GM21381 (cell line): ENCODE measurements around the gene GANAB.
"Not testable (repeated sequence)": the region's sequence is repeated elsewhere in the genome, so short reads cannot be mapped to it uniquely, and the experiment has no call there.

Experiments used
- ATAC-seq: cut with Tn5 transposase; IDR thresholded peaks from one replicate; pipeline ENCODE4 v1.9.1; 2021; ENCODE audit warnings: mild to moderate bottlenecking, moderate library complexity; ENCODE audit not compliant: unreplicated experiment

Gene GANAB

DNA sequence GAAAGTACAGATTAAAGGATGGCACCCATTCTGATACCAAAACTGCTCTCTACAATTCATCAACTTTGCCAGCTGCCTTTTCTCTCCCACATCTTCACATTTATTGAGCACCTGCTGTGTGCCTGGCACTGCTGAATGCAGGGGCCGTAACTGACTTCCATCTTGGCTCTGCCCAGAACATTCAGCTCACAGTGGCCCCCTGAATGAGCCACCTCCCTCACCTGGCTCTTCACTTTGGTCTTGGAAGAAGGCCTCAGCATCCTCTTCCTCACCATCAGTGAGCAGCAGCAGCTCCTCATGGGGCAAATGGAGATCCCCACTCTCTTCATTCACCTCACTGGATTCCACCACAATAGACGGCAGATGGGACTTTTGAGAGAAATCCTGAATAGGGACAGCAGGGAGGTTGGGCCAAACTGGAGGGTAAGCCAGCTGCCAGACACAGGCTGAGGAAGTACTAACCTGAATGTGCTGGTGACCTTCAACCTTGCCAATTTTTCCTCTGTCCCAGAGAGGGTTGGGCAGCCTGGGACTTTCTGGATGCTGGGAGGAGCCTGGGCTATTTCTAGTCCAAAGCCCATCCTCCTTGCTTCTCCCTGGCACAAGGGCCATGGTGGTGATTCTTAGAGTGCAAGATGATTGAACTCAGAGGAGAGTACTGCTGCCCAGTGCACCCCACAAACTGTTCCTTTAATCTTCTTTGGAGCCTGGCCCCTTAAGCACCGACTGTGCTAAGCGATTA, 23.2 kb upstream of the GANAB start:
- no peak for ATAC-seq

DNA sequence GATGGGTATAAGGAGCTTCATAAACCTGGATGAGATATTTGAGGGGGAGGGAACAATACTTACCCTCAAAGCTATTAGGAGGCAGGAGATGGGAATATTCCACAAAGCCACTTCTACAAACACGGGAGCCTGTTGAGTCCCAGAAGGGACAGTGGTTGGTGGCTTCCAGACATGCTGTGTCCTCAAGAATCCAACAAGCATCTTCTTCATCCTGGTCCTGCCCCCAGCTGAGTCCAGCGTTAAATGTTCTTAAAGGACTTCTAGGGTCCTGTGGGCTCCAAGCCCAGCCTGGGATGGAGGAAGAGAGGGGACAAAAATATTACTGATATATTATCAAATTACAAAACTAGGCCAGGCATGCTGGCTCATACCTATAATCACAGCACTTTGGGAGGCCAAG, 21.0 kb upstream of the GANAB start:
- ATAC-seq, result no peak

DNA sequence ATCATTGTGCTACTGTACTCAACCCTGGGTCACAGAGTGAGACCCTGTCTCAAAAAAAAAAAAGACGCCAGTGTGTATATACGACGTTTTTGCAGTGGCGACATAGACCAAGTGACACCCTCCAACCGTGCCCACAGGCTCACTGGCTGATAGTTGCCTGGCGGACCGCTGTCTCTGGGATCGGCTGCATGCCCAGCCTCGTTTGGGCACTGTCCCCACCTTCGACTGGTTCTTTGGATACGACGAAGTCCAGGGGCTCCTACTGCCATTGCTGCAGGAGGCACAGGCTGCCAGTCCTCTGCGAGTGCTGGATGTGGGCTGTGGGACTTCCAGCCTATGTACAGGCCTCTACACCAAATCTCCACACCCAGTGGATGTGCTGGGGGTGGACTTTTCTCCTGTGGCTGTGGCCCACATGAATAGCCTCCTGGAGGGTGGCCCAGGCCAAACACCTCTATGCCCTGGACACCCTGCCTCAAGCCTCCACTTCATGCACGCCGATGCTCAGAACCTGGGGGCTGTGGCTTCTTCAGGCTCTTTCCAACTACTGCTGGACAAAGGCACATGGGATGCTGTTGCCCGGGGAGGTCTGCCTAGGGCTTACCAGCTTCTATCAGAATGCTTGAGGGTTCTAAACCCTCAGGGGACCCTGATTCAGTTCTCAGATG, 20.0 kb upstream of the GANAB start:
- ATAC-seq, result no peak

GRCh38 chr11:62665599-62666258, 19.3 kb upstream of the GANAB start:
- peak; percentile 13 for ATAC-seq

DNA sequence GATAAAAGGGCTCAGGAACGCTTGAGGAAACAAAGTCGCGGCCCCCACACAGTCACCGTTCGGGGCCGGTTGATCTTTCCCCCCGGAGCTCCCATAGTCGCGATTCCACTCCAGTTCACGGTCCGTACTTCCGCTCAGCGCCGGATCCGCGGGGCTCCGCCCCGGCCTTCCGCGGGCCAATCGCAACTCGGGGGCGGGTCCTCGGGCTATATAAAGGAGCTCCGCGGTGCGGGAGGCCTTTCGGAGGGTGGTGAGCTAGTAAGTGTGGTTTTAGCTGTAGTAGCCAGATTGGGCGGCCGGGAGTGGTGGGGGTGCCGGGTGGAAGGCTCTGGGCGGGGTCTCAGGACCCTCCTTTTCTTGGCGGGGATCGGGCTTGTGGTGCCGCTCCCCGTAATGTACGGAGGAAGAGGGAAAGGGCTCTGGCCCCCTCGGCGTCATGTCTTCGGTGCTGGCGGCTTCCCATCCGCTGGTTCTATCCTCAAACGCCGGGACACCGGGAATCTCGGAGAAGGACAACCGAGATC, 18.7 kb upstream of the GANAB start, which contains the start of the genes C11orf98 and CSKMT:
Gene C11orf98, minus strand, starts transcription at position 136 of the 524 bp plus-strand sequence. Its CDS starts 41 bp downstream, at position 95.
Gene CSKMT, plus strand, starts transcription at position 238 of the 524 bp plus-strand sequence. CDS start 568 bp downstream, outside the sequence.
- peak; percentile 79 for ATAC-seq

DNA sequence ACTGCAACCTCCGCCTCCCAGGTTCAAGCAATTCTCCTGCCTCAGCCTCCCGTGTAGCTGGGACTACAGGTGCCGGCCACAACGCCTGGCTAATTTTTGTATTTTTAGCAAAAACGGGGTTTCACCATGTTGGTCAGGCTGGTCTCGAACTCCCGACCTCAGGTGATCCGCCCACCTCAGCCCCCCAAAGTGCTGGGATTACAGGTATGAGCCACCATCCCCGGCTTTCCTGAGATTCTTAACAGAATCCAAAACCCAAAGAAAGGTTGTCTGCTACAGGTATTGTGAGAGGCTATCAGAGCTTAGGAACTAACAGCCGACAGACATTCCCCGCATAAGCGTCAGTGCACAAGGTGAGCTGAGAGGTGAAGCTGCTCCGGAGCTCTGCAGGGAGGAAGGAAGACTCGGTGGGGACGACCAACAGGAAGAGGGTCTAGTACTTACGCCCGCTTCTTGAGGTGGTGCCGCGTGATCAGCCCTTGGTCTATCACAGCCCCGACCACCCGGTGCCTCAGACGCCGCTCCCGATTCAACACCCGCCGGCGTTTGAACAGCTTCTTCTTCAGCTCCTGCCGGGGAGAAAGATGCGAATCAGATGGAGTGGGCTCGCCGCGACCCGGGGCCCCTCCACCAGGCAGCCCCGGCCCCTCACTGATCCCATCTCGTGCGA, 18.1 kb upstream of the GANAB start:
- peak; percentile 7 for ATAC-seq

DNA sequence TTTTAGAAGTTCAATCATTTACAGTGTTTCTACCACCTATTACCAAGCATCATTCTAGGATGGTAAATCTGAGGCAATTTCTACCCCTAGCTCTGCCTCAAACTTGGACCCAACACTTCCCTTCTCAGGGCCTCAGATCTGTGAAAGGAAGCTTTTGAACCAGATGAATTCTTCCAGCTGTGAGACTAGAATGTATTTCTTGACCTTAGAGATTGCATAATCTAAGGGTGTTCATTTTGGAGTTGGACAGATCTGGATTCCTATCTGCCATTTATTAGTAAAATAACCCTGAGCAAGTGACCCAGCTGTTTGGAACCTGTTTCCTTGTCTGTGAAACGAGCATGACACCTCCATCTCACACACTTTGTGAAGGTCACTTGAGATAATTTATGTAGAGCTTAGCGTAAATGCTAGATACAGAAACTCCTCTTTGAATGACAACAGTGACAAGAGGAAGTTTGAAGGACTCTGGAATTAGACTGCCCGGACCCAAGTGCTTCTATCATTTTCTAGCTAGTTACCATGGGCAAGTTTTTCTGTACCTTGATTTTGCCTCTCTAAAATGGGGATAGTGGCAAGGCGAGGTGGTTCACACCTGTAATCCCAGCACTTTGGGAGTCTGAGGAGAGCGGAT, 10.5 kb upstream of the GANAB start:
- ATAC-seq, result no peak

DNA sequence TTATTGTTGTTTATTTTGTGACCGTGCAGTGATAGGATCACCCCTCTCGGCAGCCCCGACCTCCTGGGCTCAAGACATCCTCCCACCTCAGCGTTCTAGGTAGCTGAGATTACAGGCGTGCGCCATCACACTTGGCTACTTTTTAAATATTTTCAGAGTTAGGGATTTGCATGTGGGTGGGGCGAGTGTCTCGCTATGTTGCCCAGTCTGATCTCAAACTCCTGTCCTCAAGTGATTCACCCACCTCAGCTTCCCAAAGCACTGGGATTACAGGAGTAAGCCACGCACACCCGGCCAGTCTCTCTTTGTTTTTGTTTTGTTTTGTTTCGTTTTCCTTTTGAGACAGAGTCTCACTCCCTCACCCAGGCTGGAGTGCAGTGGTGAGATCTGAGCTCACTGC, 7.9 kb upstream of the GANAB start:
- ATAC-seq, result no peak

DNA sequence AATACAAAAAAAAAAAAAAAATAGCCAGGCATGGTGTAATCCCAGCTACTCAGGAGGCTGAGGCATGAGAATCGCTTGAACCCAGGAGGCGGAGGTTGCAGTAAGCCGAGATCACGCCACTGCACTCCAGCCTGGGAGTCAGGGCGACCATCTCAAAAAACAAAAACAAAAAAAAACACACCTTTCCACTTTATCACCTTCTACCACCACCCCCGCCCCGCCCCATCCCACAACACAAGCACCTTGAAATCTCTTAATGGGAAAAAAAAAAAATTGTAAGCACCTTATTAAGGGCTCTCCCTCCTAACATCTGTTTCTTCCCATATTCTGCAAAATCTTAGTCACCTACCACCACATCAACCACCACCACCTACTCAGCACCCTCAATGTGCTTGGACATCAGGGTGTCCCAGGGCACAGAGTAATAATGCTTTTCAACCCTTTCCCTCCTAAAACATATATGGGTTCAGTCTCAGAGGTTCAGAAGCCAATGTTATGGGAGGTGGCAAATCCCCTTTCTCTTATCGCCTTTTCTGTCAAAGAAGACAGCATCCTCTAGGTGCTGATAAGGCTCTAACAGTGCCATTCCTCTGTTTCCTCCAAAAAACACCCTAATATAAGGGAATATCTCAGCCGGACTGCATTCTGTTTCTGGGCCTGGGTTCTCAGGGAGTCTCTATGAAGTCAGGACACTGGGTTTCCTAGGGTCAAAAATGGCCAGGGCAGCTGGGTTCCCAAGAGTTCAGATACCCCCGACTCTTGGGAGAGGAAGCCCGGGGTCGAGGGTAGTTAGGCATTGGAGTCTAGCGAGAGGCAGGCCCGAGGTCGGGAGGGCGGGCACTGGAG, 6.0 kb upstream of the GANAB start:
- no peak for ATAC-seq

DNA sequence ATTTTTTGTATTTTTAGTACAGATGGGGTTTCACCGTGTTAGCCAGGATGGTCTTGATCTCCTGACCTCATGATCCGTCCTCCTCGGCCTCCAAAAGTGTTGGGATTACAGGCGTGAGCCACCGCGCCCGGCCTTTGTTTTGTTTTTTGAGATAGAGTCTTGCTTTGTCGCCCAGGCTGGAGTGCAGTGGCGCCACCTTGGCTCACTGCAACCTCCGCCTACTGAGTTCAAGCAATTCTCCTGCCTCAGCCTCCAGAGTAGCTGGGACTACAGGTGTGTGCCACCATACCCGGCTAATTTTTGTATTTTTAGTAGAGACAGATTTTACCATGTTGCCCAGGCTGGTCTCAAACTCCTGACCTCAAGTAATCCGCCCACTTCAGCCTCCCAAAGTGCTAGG, 3.9 kb upstream of the GANAB start:
- ATAC-seq, result not testable (repeated sequence)

DNA sequence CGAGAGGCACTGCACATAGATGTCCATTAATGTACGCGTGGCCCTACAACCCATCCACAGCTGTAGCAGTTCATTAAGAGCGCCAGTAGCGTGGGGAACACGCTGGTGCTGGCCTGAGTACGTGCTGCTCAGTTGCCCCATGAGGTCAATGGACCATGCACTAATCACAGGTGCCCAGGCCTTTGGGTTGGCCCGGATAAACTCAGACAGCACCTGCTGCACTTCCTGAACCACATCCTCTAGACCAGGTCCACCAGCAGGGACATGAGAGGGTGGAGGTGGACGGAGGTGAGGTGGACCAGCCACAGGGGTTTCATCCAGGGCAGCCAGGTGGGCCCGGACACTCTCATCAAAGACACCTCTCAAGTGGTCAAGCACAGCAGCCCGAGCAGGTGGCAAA, 3.1 kb upstream of the GANAB start:
- ATAC-seq, result no peak

DNA sequence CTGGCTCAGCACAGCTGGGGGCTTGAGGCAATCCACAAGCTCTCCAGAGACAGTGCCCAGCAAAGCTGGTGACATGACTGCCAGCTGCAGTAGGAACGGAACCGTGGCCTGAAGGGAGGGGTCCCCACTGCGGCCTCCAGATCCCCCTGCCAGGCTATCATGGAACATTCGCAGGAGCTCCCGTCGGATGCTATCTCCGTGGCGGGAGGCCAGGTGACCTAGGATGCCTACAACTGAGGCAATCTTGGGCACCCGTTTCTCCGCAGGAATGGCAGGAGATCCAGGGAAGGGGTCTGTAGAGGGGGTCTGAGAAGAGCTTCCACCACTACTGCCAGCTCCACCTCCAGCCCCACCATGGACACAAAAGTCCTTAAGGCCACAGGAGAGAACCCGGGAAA, 2.6 kb upstream of the GANAB start:
- ATAC-seq, result no peak

DNA sequence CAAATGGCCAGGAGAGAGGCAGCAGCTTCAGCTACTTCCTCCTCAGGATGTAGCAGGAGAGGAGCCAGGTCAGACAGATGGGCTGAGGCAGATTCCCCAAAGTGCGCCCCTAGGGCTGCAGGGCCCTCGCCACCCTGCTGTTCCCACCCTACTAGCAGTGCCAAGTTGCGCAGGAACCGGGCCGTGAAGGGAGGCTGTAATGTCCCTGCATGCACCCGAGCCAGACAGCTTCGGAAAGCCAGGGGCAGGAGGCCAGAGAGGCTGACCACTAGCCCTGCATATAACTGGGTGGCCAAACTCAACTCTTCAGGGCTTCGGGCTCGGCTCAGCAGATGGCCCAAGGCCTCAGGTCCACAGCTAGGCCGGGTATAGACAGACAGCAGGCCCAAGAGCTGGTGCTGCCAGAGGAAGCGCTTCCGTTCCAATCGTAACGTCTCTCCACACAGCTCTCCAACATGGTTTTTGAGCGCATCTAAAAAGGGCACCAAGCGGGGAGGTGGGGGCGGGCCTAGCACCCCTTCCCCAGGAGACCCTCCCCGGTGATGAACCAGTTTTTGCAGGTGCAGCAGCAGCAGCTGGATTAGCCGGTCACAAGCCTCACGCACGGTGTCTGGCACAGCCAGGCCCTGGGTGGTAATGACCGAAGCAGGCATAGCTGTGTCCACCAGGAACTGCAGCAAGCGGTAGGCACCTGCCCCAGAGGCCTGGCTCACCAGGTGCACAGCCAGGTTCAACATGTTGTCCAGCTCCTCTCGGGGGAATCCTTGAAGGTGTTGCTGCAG, 2.0 kb upstream of the GANAB start:
- ATAC-seq, result no peak

- ATAC-seq, result no peak
These were observed 1.2 kb upstream of the GANAB start for GRCh38 chr11:62647609-62648005.

DNA sequence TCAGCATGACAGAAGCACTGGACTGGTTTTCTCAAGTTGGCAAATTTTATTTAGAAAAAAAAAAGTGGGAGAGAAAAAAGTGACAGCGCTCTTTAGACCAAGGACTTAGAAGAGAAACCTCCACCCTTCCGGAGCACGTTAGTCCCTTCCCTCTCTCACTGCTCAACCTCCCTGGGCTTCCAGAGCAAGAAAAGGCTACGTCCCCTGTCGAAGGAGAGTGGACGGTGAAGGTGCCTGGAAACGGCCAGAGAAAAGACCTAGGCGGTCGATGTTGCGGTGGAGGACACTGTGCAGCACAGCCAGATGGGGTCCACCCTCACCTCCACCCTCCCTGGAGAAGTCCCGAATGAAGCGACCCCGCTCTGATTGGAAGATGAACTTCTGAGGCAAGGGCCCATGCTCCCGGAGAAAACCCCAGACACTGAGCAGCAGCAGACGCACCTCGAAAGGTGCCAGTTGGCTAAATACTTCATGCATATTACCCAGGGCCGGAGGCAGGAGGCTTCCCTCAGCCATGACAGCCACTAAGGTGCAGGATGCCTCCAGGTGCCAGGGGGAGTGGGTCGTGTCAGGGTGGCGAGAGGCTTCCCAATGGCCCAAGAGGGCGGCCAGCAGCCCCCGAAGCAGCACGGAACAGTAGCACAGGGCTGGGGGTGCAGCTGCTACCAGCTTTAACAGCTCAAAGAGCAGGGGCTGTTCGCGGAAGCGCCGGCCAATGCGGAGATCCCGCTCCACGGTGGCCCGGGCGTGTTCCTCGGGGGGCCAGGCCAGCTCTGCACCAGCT, 604 bp upstream of the GANAB start:
- ATAC-seq, result no peak

DNA sequence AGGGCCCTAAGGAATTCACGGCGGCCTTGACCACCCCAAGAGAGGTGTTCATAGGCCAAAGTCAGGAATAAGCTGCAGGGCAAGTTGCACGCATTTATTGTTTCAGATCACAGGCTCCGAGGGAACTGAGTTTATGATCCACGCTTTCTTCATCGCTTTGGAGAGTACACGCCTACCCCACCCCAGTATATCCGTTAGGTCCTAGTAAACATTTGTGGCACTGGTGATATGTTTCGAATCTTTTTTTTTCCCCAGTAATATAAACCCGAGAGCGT, 805 bp downstream of the GANAB start:
- ATAC-seq, result no peak

DNA sequence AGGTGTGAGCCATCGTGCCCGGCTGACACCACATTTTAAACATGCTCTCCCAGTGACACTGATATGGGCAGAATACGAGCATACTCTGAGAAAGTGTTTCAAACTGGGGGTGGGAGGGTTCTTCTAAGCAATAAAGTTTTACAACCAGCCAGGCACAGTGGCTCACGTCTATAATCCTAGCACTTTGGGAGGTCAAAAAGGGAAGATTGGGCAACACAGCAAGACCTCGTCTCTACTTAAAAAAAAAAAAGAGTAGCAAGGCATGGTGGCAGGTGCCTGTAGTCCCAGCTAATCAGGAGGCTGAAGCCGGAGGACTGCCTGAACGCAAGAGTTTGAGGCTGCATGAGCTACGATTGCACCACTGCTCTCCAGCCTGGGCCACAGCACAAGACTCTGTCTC, 2.2 kb downstream of the GANAB start:
- ATAC-seq, result no peak

DNA sequence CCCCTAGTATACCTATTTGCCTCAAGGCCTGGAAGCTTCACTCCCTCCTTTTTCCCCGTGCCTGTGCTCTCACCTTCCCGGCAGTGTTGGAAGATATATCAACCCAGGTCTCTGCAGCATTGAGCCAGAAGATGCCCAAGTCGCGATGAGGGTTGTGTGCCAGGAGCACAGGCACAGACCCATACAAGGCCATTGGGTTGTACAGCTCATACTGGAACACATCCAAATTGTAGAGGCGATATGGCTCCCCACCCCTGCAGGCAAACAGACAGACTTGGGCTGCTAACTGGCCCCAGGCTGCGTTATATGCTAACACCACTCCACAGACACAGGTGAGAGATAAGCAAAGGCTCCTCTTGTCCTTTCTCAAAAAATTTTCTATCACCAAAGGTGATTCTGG, 13.9 kb downstream of the GANAB start:
- ATAC-seq, result no peak
